SK-N-SH treated with all-trans-retinoic acid at 6 μM for 48 hours (cell line): Measurements from ENCODE around the gene HOMER1.

Source experiments
- ARNTL ChIP-seq: fragments of 450-650 bp; formaldehyde crosslinking; IDR thresholded peaks from 2 replicates; pipeline ENCODE4 v1.5.0; 2020; ENCODE audit warnings: low read depth, mild to moderate bottlenecking, moderate library complexity, borderline replicate concordance
- CSDC2 ChIP-seq: fragments of 250-450 bp; sonication (Bioruptor Pico); IDR thresholded peaks from 2 replicates; pipeline ENCODE4 v1.5.0; 2020; ENCODE audit warnings: mild to moderate bottlenecking, moderate library complexity
- ISL1 ChIP-seq: fragments of 250-450 bp; sonication (Bioruptor Pico); IDR thresholded peaks from 2 replicates; pipeline ENCODE4 v2.1.2; 2022; ENCODE audit warnings: mild to moderate bottlenecking, moderate library complexity
- OSR1 ChIP-seq: fragments of 250-450 bp; sonication (Bioruptor Pico); IDR thresholded peaks from 2 replicates; pipeline ENCODE4 v1.8.0; 2022; ENCODE audit warnings: moderate library complexity, mild to moderate bottlenecking, inconsistent platforms
- PPARA ChIP-seq: fragments of 250-450 bp; sonication (Bioruptor Pico); IDR thresholded peaks from 2 replicates; pipeline ENCODE4 v1.5.0; 2020; ENCODE audit warnings: mild to moderate bottlenecking, borderline replicate concordance
- RARB ChIP-seq: fragments of 250-450 bp; sonication (Bioruptor Pico); IDR thresholded peaks from 2 replicates; pipeline ENCODE4 v1.8.0; 2021; ENCODE audit warnings: mild to moderate bottlenecking, moderate library complexity
- TOX ChIP-seq: fragments of 250-450 bp; sonication (Bioruptor Pico); IDR thresholded peaks from 2 replicates; pipeline ENCODE4 v1.8.0; 2021; ENCODE audit warnings: mild to moderate bottlenecking, moderate library complexity, borderline replicate concordance
- ZFP3 ChIP-seq: fragments of 250-450 bp; sonication (Bioruptor Pico); IDR thresholded peaks from 2 replicates; pipeline ENCODE4 v1.5.0; 2020; ENCODE audit warnings: mild to moderate bottlenecking, moderate library complexity
- ZFP30 ChIP-seq: fragments of 450-650 bp; formaldehyde crosslinking; IDR thresholded peaks from 2 replicates; pipeline ENCODE4 v1.5.0; 2022; ENCODE audit warnings: mild to moderate bottlenecking, moderate library complexity
- ZNF70 ChIP-seq: fragments of 450-650 bp; formaldehyde crosslinking; IDR thresholded peaks from 2 replicates; pipeline ENCODE4 v1.5.0; 2020; ENCODE audit warnings: mild to moderate bottlenecking, moderate library complexity
- TF ChIP-seq, protein P1 (sequence below): fragments of 250-450 bp; sonication (Bioruptor Pico); IDR thresholded peaks from 2 replicates; pipeline ENCODE4 v1.8.0; 2020; ENCODE audit warnings: mild to moderate bottlenecking, moderate library complexity, borderline replicate concordance

DNA sequence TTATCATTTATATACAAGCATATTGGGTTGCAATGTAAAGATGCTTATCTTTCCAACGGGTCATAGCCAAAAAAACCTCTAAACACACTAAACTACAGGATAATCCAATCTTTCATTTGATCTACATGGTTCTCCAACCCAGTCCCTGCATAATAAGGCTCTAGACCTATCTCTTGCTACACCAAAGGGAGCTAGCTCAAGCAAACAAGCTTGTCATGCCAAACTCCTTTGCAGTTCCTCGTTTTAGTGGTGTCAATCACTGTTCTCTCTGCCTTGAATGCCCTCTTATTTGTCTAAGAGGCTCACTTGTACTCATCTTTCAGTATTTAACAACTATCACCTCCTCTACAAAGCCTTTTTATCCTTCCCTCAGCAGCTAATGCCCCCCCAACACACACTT is 5.6 kb downstream of the HOMER1 start:
- TF ChIP-seq, protein P1, sequence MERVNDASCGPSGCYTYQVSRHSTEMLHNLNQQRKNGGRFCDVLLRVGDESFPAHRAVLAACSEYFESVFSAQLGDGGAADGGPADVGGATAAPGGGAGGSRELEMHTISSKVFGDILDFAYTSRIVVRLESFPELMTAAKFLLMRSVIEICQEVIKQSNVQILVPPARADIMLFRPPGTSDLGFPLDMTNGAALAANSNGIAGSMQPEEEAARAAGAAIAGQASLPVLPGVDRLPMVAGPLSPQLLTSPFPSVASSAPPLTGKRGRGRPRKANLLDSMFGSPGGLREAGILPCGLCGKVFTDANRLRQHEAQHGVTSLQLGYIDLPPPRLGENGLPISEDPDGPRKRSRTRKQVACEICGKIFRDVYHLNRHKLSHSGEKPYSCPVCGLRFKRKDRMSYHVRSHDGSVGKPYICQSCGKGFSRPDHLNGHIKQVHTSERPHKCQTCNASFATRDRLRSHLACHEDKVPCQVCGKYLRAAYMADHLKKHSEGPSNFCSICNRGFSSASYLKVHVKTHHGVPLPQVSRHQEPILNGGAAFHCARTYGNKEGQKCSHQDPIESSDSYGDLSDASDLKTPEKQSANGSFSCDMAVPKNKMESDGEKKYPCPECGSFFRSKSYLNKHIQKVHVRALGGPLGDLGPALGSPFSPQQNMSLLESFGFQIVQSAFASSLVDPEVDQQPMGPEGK (CRISPR knock-in tag) = no peak
- TF ChIP-seq RARB (CRISPR knock-in tag) = no peak
- no peak for TF ChIP-seq ZFP3 (CRISPR knock-in tag)
- no peak for TF ChIP-seq CSDC2 (CRISPR knock-in tag)
- no peak for TF ChIP-seq ZNF70 (CRISPR knock-in tag)
- TF ChIP-seq ISL1 (CRISPR knock-in tag) = no peak
- no peak for TF ChIP-seq OSR1 (CRISPR knock-in tag)
- no peak for TF ChIP-seq ARNTL (CRISPR knock-in tag)
- no peak for TF ChIP-seq PPARA
- no peak for TF ChIP-seq ZFP30 (CRISPR knock-in tag)
- TF ChIP-seq TOX (CRISPR knock-in tag) = no peak
